Measurements from ENCODE around the gene GPER1. TPM values are rescaled to one million over a fixed set of nuclear protein-coding genes. Genes with fewer than 3 reads are reported as not detected.

GPER1 gene
- total and polyA plus RNA-seq, 2 experiments from 2014 or later, result 0.89 TPM; not detected in 1

DNA sequence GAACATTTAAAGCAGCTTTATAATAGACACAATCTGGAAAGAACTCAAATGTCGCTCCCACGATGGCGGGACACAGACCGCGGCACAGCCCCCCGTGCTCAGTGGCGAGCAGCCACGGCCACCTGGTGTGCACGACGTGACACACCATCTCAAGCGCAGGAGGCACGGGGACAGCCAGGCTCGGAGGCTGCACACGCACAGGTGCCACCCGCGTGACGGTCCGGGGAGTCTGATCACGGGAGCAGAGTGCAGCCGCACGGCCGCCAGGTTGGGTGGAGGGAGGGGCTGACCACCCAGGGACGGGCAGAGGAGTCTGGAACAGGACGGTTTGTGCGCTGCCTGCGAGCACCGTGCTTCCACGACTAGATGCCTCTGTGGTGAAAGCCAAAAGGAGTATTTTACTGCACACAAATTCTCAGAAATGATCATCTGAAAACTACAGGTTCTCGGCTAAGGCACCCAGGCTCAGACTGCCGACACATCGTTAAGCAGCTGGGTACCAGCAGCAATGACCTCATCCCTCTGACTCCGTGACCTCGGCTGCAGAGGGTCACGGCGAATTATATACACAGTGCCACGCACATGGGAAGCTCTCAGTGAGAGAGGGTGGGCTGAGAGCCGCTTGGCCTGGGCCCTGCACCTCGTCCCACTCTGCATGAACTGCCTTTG, 7.5 kb upstream of the GPER1 start:
- Histone ChIP-seq H3K27ac (ENCODE audit: low read depth) (no peak overlapping the region), H3K4me1 (ENCODE audit: insufficient read depth) (no peaks in the 10 kb centered on the region), H2AFZ (no peak overlapping the region), H3K79me2 (replicated peaks; ENCODE audit: insufficient read depth) (peaks cover 4% of the 10 kb centered on the region; the same call in 1 of the 2 replicates), H3F3A (replicated peaks; ENCODE audit: low read depth) (no peaks in the 10 kb centered on the region), H3K4me2 (no peak overlapping the region), H3K4me3 (no peak overlapping the region), H4K20me1 (replicated peaks; ENCODE audit: insufficient read depth) (no peaks in the 10 kb centered on the region; the same call in 1 of the 2 replicates), H3K9me2 (ENCODE audit: insufficient read depth) (no peaks in the 10 kb centered on the region), H3K27me3 (ENCODE audit: insufficient read depth) (no peaks in the 10 kb centered on the region), H3K36me3 (ENCODE audit: insufficient read depth) (no peaks in the 10 kb centered on the region)
- TF ChIP-seq, protein P1, sequence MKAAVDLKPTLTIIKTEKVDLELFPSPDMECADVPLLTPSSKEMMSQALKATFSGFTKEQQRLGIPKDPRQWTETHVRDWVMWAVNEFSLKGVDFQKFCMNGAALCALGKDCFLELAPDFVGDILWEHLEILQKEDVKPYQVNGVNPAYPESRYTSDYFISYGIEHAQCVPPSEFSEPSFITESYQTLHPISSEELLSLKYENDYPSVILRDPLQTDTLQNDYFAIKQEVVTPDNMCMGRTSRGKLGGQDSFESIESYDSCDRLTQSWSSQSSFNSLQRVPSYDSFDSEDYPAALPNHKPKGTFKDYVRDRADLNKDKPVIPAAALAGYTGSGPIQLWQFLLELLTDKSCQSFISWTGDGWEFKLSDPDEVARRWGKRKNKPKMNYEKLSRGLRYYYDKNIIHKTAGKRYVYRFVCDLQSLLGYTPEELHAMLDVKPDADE (IDR thresholded peaks at IDR 0.05), result no peak
- TF ChIP-seq ZNF114 (CRISPR knock-in tag; IDR thresholded peaks at IDR 0.05), result no peak
- no peak for TF ChIP-seq EZH2phosphoT487 (IDR thresholded peaks at IDR 0.05; ENCODE audit: unreplicated experiment)
- TF ChIP-seq, protein P2, sequence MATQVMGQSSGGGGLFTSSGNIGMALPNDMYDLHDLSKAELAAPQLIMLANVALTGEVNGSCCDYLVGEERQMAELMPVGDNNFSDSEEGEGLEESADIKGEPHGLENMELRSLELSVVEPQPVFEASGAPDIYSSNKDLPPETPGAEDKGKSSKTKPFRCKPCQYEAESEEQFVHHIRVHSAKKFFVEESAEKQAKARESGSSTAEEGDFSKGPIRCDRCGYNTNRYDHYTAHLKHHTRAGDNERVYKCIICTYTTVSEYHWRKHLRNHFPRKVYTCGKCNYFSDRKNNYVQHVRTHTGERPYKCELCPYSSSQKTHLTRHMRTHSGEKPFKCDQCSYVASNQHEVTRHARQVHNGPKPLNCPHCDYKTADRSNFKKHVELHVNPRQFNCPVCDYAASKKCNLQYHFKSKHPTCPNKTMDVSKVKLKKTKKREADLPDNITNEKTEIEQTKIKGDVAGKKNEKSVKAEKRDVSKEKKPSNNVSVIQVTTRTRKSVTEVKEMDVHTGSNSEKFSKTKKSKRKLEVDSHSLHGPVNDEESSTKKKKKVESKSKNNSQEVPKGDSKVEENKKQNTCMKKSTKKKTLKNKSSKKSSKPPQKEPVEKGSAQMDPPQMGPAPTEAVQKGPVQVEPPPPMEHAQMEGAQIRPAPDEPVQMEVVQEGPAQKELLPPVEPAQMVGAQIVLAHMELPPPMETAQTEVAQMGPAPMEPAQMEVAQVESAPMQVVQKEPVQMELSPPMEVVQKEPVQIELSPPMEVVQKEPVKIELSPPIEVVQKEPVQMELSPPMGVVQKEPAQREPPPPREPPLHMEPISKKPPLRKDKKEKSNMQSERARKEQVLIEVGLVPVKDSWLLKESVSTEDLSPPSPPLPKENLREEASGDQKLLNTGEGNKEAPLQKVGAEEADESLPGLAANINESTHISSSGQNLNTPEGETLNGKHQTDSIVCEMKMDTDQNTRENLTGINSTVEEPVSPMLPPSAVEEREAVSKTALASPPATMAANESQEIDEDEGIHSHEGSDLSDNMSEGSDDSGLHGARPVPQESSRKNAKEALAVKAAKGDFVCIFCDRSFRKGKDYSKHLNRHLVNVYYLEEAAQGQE (IDR thresholded peaks at IDR 0.05; ENCODE audit: unreplicated experiment), result no peak
- no peak for TF ChIP-seq POLR2AphosphoS5 (IDR thresholded peaks at IDR 0.05; ENCODE audit: low read depth)
- no peak for TF ChIP-seq NANOG (IDR thresholded peaks at IDR 0.05; ENCODE audit: borderline replicate concordance)
- no peak for TF ChIP-seq STAT1 (IDR thresholded peaks at IDR 0.05; ENCODE audit: unreplicated experiment)
- TF ChIP-seq, protein P3, sequence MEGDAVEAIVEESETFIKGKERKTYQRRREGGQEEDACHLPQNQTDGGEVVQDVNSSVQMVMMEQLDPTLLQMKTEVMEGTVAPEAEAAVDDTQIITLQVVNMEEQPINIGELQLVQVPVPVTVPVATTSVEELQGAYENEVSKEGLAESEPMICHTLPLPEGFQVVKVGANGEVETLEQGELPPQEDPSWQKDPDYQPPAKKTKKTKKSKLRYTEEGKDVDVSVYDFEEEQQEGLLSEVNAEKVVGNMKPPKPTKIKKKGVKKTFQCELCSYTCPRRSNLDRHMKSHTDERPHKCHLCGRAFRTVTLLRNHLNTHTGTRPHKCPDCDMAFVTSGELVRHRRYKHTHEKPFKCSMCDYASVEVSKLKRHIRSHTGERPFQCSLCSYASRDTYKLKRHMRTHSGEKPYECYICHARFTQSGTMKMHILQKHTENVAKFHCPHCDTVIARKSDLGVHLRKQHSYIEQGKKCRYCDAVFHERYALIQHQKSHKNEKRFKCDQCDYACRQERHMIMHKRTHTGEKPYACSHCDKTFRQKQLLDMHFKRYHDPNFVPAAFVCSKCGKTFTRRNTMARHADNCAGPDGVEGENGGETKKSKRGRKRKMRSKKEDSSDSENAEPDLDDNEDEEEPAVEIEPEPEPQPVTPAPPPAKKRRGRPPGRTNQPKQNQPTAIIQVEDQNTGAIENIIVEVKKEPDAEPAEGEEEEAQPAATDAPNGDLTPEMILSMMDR (conservative IDR thresholded peaks at IDR 0.05; ENCODE audit: low read depth in 2 of 2), result no peak
- TF ChIP-seq ZNF331 (CRISPR knock-in tag; IDR thresholded peaks at IDR 0.05; ENCODE audit: low read depth), result no peak
- no peak for TF ChIP-seq EZH2 (IDR thresholded peaks at IDR 0.05; ENCODE audit: low read depth, unreplicated experiment)
- no peak for TF ChIP-seq JUNB (IDR thresholded peaks at IDR 0.05; ENCODE audit: unreplicated experiment)
- no peak for TF ChIP-seq CREB1 (CRISPR knock-in tag; IDR thresholded peaks at IDR 0.05; ENCODE audit: low read depth)
- TF ChIP-seq, protein P4, sequence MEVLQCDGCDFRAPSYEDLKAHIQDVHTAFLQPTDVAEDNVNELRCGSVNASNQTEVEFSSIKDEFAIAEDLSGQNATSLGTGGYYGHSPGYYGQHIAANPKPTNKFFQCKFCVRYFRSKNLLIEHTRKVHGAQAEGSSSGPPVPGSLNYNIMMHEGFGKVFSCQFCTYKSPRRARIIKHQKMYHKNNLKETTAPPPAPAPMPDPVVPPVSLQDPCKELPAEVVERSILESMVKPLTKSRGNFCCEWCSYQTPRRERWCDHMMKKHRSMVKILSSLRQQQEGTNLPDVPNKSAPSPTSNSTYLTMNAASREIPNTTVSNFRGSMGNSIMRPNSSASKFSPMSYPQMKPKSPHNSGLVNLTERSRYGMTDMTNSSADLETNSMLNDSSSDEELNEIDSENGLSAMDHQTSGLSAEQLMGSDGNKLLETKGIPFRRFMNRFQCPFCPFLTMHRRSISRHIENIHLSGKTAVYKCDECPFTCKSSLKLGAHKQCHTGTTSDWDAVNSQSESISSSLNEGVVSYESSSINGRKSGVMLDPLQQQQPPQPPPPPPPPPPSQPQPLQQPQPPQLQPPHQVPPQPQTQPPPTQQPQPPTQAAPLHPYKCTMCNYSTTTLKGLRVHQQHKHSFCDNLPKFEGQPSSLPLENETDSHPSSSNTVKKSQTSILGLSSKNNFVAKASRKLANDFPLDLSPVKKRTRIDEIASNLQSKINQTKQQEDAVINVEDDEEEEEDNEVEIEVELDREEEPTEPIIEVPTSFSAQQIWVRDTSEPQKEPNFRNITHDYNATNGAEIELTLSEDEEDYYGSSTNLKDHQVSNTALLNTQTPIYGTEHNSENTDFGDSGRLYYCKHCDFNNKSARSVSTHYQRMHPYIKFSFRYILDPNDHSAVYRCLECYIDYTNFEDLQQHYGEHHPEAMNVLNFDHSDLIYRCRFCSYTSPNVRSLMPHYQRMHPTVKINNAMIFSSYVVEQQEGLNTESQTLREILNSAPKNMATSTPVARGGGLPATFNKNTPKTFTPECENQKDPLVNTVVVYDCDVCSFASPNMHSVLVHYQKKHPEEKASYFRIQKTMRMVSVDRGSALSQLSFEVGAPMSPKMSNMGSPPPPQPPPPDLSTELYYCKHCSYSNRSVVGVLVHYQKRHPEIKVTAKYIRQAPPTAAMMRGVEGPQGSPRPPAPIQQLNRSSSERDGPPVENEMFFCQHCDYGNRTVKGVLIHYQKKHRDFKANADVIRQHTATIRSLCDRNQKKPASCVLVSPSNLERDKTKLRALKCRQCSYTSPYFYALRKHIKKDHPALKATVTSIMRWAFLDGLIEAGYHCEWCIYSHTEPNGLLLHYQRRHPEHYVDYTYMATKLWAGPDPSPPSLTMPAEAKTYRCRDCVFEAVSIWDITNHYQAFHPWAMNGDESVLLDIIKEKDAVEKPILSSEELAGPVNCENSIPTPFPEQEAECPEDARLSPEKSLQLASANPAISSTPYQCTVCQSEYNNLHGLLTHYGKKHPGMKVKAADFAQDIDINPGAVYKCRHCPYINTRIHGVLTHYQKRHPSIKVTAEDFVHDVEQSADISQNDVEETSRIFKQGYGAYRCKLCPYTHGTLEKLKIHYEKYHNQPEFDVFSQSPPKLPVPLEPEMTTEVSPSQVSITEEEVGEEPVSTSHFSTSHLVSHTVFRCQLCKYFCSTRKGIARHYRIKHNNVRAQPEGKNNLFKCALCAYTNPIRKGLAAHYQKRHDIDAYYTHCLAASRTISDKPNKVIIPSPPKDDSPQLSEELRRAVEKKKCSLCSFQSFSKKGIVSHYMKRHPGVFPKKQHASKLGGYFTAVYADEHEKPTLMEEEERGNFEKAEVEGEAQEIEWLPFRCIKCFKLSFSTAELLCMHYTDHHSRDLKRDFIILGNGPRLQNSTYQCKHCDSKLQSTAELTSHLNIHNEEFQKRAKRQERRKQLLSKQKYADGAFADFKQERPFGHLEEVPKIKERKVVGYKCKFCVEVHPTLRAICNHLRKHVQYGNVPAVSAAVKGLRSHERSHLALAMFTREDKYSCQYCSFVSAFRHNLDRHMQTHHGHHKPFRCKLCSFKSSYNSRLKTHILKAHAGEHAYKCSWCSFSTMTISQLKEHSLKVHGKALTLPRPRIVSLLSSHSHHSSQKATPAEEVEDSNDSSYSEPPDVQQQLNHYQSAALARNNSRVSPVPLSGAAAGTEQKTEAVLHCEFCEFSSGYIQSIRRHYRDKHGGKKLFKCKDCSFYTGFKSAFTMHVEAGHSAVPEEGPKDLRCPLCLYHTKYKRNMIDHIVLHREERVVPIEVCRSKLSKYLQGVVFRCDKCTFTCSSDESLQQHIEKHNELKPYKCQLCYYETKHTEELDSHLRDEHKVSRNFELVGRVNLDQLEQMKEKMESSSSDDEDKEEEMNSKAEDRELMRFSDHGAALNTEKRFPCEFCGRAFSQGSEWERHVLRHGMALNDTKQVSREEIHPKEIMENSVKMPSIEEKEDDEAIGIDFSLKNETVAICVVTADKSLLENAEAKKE (CRISPR knock-in tag; IDR thresholded peaks at IDR 0.05), result no peak
- Mint-ChIP-seq H3K4me3 (no peak overlapping the region), H3K4me1 (peaks cover 3% of the 10 kb centered on the region), H3K9me3 (no peaks in the 10 kb centered on the region), H3K36me3 (ENCODE audit: low read depth) (no peaks in the 10 kb centered on the region; the same call in 2 of the 3 replicates), H3K27ac (no peak overlapping the region), H3K27me3 (ENCODE audit: insufficient read depth, low read depth, poor library complexity) (peaks cover 12% of the 10 kb centered on the region)
- DNase-seq (ENCODE audit: low spot score) (no peak), ATAC-seq (no peak)
